ENCODE measurements around the gene TFF3.
"Not testable (repeated sequence)": the region's sequence is repeated elsewhere in the genome, so short reads cannot be mapped to it uniquely, and the experiment has no call there.

TFF3 gene

GRCh38 chr21:42300045-42300583, 15.1 kb downstream of the TFF3 start:
- no peaks in the 10 kb centered on the region for H3K27me3 Mint-ChIP-seq (ENCODE audit: low read depth)
- H3K4me1 Mint-ChIP-seq (ENCODE audit: low read depth): peaks cover 19% of the 10 kb centered on the region
- no peak for DNase-seq (ENCODE audit: low spot score)
- H3K4me3 Mint-ChIP-seq: no peak overlapping the region
- peaks cover 3% of the 10 kb centered on the region for H3K36me3 Mint-ChIP-seq (ENCODE audit: low read depth)
- H3K9me3 Mint-ChIP-seq: no peaks in the 10 kb centered on the region
- no peak overlapping the region for H3K27ac Mint-ChIP-seq

DNA sequence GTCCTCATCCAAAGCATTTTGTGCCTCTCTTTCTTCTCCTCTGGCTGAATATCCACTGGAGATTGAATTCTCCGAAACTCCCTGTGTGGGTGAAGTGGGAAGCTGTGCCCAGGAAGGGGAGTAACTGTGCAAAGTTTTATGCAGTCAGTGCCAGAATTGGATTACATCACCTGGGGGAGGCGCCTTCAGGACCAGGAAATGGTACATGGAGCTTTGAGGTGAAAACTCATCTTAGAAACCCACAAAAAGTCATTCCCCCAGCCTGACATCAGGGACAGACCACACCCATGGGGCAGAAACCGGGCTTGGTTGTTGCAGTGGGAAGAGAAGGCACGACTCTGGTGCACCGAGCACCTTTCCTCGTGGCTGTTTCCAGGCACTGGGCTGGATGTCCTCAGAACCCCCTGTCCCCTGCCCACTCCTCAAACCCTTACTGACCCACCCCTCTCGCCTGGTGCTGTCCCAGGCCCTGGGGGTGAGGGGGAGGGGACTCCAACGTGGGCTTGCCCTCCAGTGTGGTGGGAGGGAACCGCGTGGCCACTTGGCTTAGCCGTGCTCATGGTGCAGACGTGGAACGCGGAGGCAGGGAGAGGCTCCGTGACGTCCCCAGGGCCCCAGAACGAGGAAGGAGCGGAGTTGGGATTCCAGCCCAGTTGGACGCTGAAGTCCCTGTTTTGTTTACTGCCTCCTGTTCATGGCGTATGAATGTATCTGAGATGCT, 15.7 kb downstream of the TFF3 start:
- Mint-ChIP-seq H3K36me3 (ENCODE audit: low read depth) (peaks cover 6% of the 10 kb centered on the region), H3K27me3 (ENCODE audit: low read depth) (no peaks in the 10 kb centered on the region), H3K4me3 (no peak overlapping the region), H3K9me3 (no peaks in the 10 kb centered on the region), H3K27ac (no peak overlapping the region), H3K4me1 (ENCODE audit: low read depth) (peaks cover 19% of the 10 kb centered on the region)
- peak; percentile 39 for DNase-seq (ENCODE audit: low spot score)

DNA sequence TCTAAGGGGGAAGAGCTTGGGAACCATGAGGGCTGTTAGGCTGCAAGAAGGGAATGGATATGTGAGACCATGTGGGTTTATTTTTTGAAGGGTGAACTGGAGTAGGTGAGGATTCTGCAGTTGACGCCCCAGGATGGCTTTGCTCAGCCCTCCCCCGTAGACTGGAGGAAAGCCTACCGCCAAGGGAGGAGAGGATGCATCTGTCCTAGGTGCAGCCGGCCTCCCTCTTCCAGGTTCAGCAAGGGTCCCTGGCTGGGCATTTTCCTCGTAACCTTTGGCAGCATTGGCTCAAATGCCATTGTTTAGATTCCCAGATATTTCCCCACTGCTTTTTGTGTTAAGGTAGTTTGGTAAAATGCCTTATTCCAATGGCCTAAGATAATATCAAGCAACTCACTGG, 16.6 kb downstream of the TFF3 start:
- no peak for DNase-seq (ENCODE audit: low spot score)
- H3K36me3 Mint-ChIP-seq (ENCODE audit: low read depth): peaks cover 6% of the 10 kb centered on the region
- H3K27ac Mint-ChIP-seq: no peak overlapping the region
- H3K9me3 Mint-ChIP-seq: no peaks in the 10 kb centered on the region
- no peaks in the 10 kb centered on the region for H3K27me3 Mint-ChIP-seq (ENCODE audit: low read depth)
- peaks cover 19% of the 10 kb centered on the region for H3K4me1 Mint-ChIP-seq (ENCODE audit: low read depth)
- no peak overlapping the region for H3K4me3 Mint-ChIP-seq

DNA sequence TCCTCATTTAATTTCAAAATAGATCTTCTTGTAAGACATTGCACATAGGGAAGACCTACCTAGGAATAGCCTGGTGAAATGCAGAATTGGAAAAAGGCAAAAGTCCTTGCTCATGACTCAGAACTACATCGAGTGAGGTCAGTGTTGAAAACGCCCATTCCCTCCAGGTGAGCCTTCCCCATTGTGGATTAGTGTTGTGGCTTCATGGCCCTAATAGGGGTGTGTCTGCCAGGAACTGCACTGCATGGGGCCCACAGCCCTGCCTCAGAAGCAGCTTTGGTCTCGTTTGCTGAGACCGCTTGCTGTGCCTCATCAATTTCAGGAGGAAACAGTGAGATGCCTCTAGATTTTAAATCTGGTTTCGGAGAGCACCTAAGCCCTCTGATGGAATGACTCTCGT, 17.0 kb downstream of the TFF3 start:
- no peaks in the 10 kb centered on the region for H3K27me3 Mint-ChIP-seq (ENCODE audit: low read depth)
- no peak for DNase-seq (ENCODE audit: low spot score)
- H3K9me3 Mint-ChIP-seq: no peaks in the 10 kb centered on the region
- H3K4me1 Mint-ChIP-seq (ENCODE audit: low read depth): peaks cover 19% of the 10 kb centered on the region
- H3K27ac Mint-ChIP-seq: no peak overlapping the region
- no peak overlapping the region for H3K4me3 Mint-ChIP-seq
- peaks cover 6% of the 10 kb centered on the region for H3K36me3 Mint-ChIP-seq (ENCODE audit: low read depth)

DNA sequence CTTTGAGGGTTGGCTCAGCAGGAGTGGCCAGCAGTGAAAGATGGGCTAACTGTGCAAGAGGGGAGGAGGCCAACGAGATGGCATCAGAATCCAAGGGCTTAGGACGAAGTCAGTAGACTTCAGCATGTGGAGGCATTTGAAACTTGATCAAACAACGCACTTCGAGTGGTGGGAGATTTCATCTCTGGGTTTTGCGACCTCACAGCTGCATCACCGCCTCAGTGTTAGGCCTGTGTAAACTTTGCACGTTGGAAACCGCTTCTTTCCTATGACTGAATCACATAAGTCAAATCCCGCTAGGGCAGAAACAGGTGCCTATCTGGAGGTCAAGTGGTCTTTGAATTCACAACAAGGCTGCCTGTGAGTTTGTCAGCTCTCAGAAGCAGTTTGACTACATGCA, 17.8 kb downstream of the TFF3 start:
- no peak overlapping the region for H3K27ac Mint-ChIP-seq
- no peak overlapping the region for H3K4me3 Mint-ChIP-seq
- H3K4me1 Mint-ChIP-seq (ENCODE audit: low read depth): peaks cover 19% of the 10 kb centered on the region

DNA sequence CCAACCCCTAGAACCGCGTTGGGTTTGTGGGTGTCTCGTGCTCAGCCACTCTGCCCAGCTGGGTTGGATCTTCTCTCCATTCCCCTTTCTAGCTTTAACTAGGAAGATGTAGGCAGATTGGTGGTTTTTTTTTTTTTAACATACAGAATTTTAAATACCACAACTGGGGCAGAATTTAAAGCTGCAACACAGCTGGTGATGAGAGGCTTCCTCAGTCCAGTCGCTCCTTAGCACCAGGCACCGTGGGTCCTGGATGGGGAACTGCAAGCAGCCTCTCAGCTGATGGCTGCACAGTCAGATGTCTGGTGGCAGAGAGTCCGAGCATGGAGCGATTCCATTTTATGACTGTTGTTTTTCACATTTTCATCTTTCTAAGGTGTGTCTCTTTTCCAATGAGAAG, 18.7 kb downstream of the TFF3 start:
- Mint-ChIP-seq H3K36me3 (ENCODE audit: low read depth) (peaks cover 6% of the 10 kb centered on the region), H3K27me3 (ENCODE audit: low read depth) (no peaks in the 10 kb centered on the region), H3K9me3 (no peaks in the 10 kb centered on the region), H3K4me3 (no peak overlapping the region), H3K4me1 (ENCODE audit: low read depth) (peaks cover 19% of the 10 kb centered on the region), H3K27ac (no peak overlapping the region)
- DNase-seq (ENCODE audit: low spot score): no peak

More for the DNA sequence above, 17.8 kb downstream of the TFF3 start:
- DNase-seq (ENCODE audit: low spot score): no peak
- Mint-ChIP-seq H3K27me3 (ENCODE audit: low read depth) (no peaks in the 10 kb centered on the region), H3K9me3 (no peaks in the 10 kb centered on the region), H3K36me3 (ENCODE audit: low read depth) (peaks cover 6% of the 10 kb centered on the region)

DNA sequence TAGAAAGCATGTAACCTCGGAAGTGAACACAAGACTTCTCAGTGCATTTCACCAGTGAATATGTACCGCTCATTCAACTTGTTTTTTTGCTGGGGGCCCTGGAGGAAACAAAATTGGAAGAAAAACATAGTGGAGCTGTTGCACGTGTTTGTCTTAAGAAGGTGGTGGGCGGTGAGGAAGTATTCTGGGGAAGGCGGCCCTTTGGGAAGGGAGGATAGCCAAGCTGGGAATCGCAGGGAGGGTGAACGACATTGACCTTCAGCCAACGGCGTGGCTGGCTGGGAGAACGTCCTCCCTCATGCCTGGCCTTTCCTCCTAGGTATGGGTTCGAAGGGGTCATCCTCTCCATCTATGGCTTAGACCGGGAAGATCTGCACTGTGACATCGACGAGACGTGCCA, 19.4 kb downstream of the TFF3 start:
- H3K27me3 Mint-ChIP-seq (ENCODE audit: low read depth): no peaks in the 10 kb centered on the region
- H3K27ac Mint-ChIP-seq: no peak overlapping the region
- peaks cover 6% of the 10 kb centered on the region for H3K36me3 Mint-ChIP-seq (ENCODE audit: low read depth)
- H3K4me3 Mint-ChIP-seq: no peak overlapping the region
- peaks cover 19% of the 10 kb centered on the region for H3K4me1 Mint-ChIP-seq (ENCODE audit: low read depth)
- no peaks in the 10 kb centered on the region for H3K9me3 Mint-ChIP-seq
- DNase-seq (ENCODE audit: low spot score): no peak

- H3K27me3 Mint-ChIP-seq (ENCODE audit: low read depth): no peaks in the 10 kb centered on the region
- H3K4me1 Mint-ChIP-seq (ENCODE audit: low read depth): peaks cover 9% of the 10 kb centered on the region
- peaks cover 6% of the 10 kb centered on the region for H3K36me3 Mint-ChIP-seq (ENCODE audit: low read depth)
- no peak overlapping the region for H3K27ac Mint-ChIP-seq
- DNase-seq (ENCODE audit: low spot score): no peak
- no peak overlapping the region for H3K4me3 Mint-ChIP-seq
- no peaks in the 10 kb centered on the region for H3K9me3 Mint-ChIP-seq
Measured at GRCh38 chr21:42294273-42294880, 20.8 kb downstream of the TFF3 start.

DNA sequence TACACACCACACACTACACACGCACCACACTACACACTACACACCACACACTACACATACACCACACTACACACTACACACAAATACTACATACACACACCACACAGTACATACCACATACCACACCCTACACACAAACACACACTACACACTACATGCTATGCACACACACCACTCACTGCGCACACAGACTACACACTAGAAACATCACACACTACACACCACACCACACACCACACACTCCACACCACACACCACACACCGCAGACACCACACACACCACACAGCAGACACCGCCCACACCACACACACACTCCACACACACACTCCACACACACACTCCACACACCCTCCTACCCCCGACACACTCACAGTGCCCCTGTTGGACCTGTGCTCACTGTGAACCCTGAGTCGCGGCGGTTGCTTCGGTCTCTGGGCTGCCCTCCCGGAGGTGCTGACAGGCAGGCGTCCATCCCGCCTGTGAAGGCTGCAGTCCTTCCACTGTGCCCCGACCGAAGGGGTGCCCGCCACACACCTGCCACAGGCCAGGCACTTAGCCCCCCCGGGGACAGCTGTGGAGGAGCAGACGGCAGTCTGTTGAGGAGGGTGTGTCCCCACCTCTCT, 21.4 kb downstream of the TFF3 start:
- H3K9me3 Mint-ChIP-seq: peaks cover 5% of the 10 kb centered on the region
- no peak overlapping the region for H3K27ac Mint-ChIP-seq
- no peak overlapping the region for H3K4me3 Mint-ChIP-seq
- H3K36me3 Mint-ChIP-seq (ENCODE audit: low read depth): peaks cover 11% of the 10 kb centered on the region
- no peak for DNase-seq (ENCODE audit: low spot score)
- H3K4me1 Mint-ChIP-seq (ENCODE audit: low read depth): peaks cover 3% of the 10 kb centered on the region
- H3K27me3 Mint-ChIP-seq (ENCODE audit: low read depth): no peaks in the 10 kb centered on the region

GRCh38 chr21:42292563-42293142, 22.6 kb downstream of the TFF3 start:
- H3K27ac Mint-ChIP-seq; H3K27me3 Mint-ChIP-seq (ENCODE audit: low read depth); H3K4me3 Mint-ChIP-seq; H3K9me3 Mint-ChIP-seq; DNase-seq (ENCODE audit: low spot score); H3K4me1 Mint-ChIP-seq (ENCODE audit: low read depth): not testable (repeated sequence)
- peaks cover 21% of the 10 kb centered on the region for H3K36me3 Mint-ChIP-seq (ENCODE audit: low read depth)

- Mint-ChIP-seq H3K36me3 (ENCODE audit: low read depth) (peaks cover 21% of the 10 kb centered on the region), H3K27ac (no peak overlapping the region), H3K27me3 (ENCODE audit: low read depth) (no peaks in the 10 kb centered on the region), H3K9me3 (peaks cover 9% of the 10 kb centered on the region), H3K4me1 (ENCODE audit: low read depth) (no peaks in the 10 kb centered on the region), H3K4me3 (no peak overlapping the region)
- DNase-seq (ENCODE audit: low spot score): no peak
Measured at GRCh38 chr21:42291751-42292562, 23.3 kb downstream of the TFF3 start.

GRCh38 chr21:42291003-42291750, 24.0 kb downstream of the TFF3 start:
- Mint-ChIP-seq H3K36me3 (ENCODE audit: low read depth) (peaks cover 21% of the 10 kb centered on the region), H3K4me3 (no peak overlapping the region), H3K27me3 (ENCODE audit: low read depth) (no peaks in the 10 kb centered on the region), H3K9me3 (peaks cover 9% of the 10 kb centered on the region), H3K27ac (no peak overlapping the region), H3K4me1 (ENCODE audit: low read depth) (no peaks in the 10 kb centered on the region)
- no peak for DNase-seq (ENCODE audit: low spot score)

DNA sequence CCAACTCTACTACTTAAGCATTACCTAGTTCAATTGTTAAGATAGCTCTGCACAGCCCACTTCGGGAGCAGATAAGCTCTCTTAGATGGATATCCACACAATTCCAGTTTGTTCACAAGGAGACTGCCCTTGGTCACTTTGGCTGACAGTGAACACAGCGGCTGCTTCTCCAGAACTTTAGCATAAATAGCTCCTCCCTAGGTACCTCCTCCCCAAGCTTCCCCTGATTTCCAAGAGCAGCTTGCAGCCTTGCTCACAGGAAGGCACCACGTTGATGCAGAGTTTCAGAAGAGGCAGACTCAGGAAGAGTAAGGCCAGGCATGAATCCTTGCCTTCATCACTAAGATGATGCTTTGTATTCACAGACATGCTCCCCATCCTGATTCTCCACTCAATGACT, 24.7 kb downstream of the TFF3 start:
- Mint-ChIP-seq H3K9me3 (peaks cover 9% of the 10 kb centered on the region), H3K4me3 (no peak overlapping the region), H3K27me3 (ENCODE audit: low read depth) (no peaks in the 10 kb centered on the region), H3K27ac (no peak overlapping the region), H3K36me3 (ENCODE audit: low read depth) (peaks cover 20% of the 10 kb centered on the region), H3K4me1 (ENCODE audit: low read depth) (no peaks in the 10 kb centered on the region)
- DNase-seq (ENCODE audit: low spot score): no peak
